HepG2 (cell line): ENCODE measurements around the gene MBLAC1. TPM values are rescaled to one million over a fixed set of nuclear protein-coding genes. Genes with fewer than 3 reads are reported as not detected.

ENCODE experiments used
- ATAC-seq: fragments of 200-7000 bp; cut with Tn5 transposase; 3 replicates; pipeline ENCODE4 v1.9.1; 2020; ENCODE audit warnings: mild to moderate bottlenecking, moderate library complexity
- BruUV-seq: library from RNA; stranded (reverse); fragments of 400-500 nt; replicated peaks from 2 replicates; lab custom pipeline; 2021; lab: Mats Ljungman, UMichigan
- CTCF ChIA-PET: fragments of 300-600 bp; formaldehyde crosslinking; extraction: SDS; loops from one replicate; lab custom pipeline; 2021; ENCODE audit warnings: low total read pairs, inconsistent platforms, low intra/inter-chr PET ratio; lab: Yijun Ruan, JAX
- POLR2A ChIA-PET: fragments of 350-600 bp; sonication (Branson Sonifier 250); formaldehyde crosslinking; loops from one replicate; lab custom pipeline; 2020; ENCODE audit warnings: antibody characterized with exemption, inconsistent platforms; lab: Yijun Ruan, JAX
- DNase-seq: peaks from one replicate; pipeline ENCODE4 v3.0.0-alpha.2; 2015; ENCODE audit warnings: low spot score
- FAIRE-seq: peaks from 3 replicates; lab custom pipeline; 2011; peaks lifted over from hg19 to GRCh38; lab: Jason Lieb, UNC
- H2AFZ ChIP-seq: one replicate; pipeline ENCODE4 v1.6.1; 2011; ENCODE audit warnings: low read length, inconsistent platforms
- H3K27ac ChIP-seq: fragments of 300-600 bp; 3 replicates; pipeline ENCODE4 v1.8.0; 2011; ENCODE audit warnings: mixed run types, mild to moderate bottlenecking, mixed read lengths, low read length, inconsistent platforms; ENCODE audit not compliant: insufficient read depth; ENCODE audit errors: extremely low read length
- H3K27me3 ChIP-seq, 2 experiments: fragments of 200-600 bp in 1 of 2; 2 replicates in 1 of 2; 3 replicates in 1 of 2; pipeline versions ENCODE4 v1.6.0 to v1.8.0; 2011; ENCODE audit warnings: low read length in 2 of 2, mild to moderate bottlenecking in 2 of 2, moderate library complexity in 2 of 2, inconsistent platforms in 1 of 2; ENCODE audit not compliant: insufficient read depth in 2 of 2, control insufficient read depth in 1 of 2
- H3K36me3 ChIP-seq, 2 experiments: fragments of 200-600 bp in 1 of 2; replicated peaks in 1 of 2; 2 replicates in 1 of 2; 3 replicates in 1 of 2; pipeline versions ENCODE4 v1.5.1 to v1.8.0; 2011; ENCODE audit warnings: low read length in 2 of 2, inconsistent platforms in 1 of 2; ENCODE audit not compliant: insufficient read depth in 2 of 2, control insufficient read depth in 1 of 2
- H3K4me1 ChIP-seq: 2 replicates; pipeline ENCODE4 v1.5.1; 2012; ENCODE audit warnings: low read length, inconsistent platforms; ENCODE audit not compliant: insufficient read depth
- H3K4me2 ChIP-seq: 2 replicates; pipeline ENCODE4 v1.6.0; 2011; ENCODE audit warnings: low read depth, low read length, inconsistent platforms
- H3K4me3 ChIP-seq, 3 experiments: fragments of 200-600 bp in 1 of 3; sonication (generic), shearing (Covaris generic) in 1 of 3; replicated peaks in 1 of 3; 2 replicates each; pipeline ENCODE4 v1.5.1; 2011 to 2016; ENCODE audit warnings: low read length in 3 of 3, inconsistent platforms in 2 of 3, low read depth in 2 of 3, mild to moderate bottlenecking in 2 of 3, control low read depth in 1 of 3, mixed read lengths in 1 of 3; ENCODE audit not compliant: insufficient read depth in 1 of 3
- H3K79me2 ChIP-seq: one replicate; pipeline ENCODE4 v1.6.1; 2011; ENCODE audit warnings: low read length, inconsistent platforms; ENCODE audit not compliant: insufficient read depth
- H3K9ac ChIP-seq: 2 replicates; pipeline ENCODE4 v1.6.0; 2011; ENCODE audit warnings: mild to moderate bottlenecking, low read depth, low read length, inconsistent platforms; ENCODE audit not compliant: insufficient read depth
- H3K9me3 ChIP-seq: 2 replicates; pipeline ENCODE4 v1.5.1; 2012; ENCODE audit warnings: mild to moderate bottlenecking, low read length
- H4K20me1 ChIP-seq: 2 replicates; pipeline ENCODE4 v1.6.0; 2011; ENCODE audit warnings: inconsistent platforms, mild to moderate bottlenecking, low read length, moderate library complexity; ENCODE audit not compliant: insufficient read depth
- ELF3 ChIP-seq: IDR thresholded peaks from 2 replicates; pipeline ENCODE4 v1.6.1; 2016; ENCODE audit warnings: missing genetic modification reagents, missing compliant biosample characterization
- FOXA3 ChIP-seq: IDR thresholded peaks from 2 replicates; pipeline ENCODE4 v1.6.1; 2016; ENCODE audit warnings: missing genetic modification reagents, missing compliant biosample characterization
- KAT7 ChIP-seq: IDR thresholded peaks from 2 replicates; pipeline ENCODE4 v1.6.1; 2018; ENCODE audit warnings: borderline replicate concordance, missing compliant biosample characterization
- KDM2A ChIP-seq: sonication (generic); formaldehyde crosslinking; IDR thresholded peaks from 2 replicates; pipeline ENCODE4 v1.4.0; 2020; ENCODE audit warnings: low read depth, missing genetic modification reagents, borderline replicate concordance
- MAFG ChIP-seq: sonication (generic); formaldehyde crosslinking; IDR thresholded peaks from 2 replicates; pipeline ENCODE4 v1.5.1; 2020; ENCODE audit warnings: mild to moderate bottlenecking, missing genetic modification reagents
- NFATC3 ChIP-seq: sonication (generic); formaldehyde crosslinking; IDR thresholded peaks from 2 replicates; pipeline ENCODE4 v1.5.1; 2020; ENCODE audit warnings: mild to moderate bottlenecking, missing genetic modification reagents
- RFX3 ChIP-seq: IDR thresholded peaks from 2 replicates; pipeline ENCODE4 v1.6.1; 2016; ENCODE audit warnings: missing biosample characterization, missing genetic modification reagents
- SMC3 ChIP-seq: IDR thresholded peaks from 2 replicates; pipeline ENCODE4 v1.6.1; 2011; ENCODE audit warnings: low read length, improper control_type of control experiment
- STAT5B ChIP-seq: sonication (generic); formaldehyde crosslinking; IDR thresholded peaks from 2 replicates; pipeline ENCODE4 v1.4.0; 2020; ENCODE audit warnings: missing genetic modification reagents
- TEAD3 ChIP-seq: optimal IDR thresholded peaks from 2 replicates; pipeline ENCODE3; 2016; ENCODE audit warnings: borderline replicate concordance
- XRCC5 ChIP-seq: fragments of 200-400 bp; formaldehyde crosslinking; optimal IDR thresholded peaks from 2 replicates; pipeline ENCODE3; 2017; ENCODE audit warnings: mild to moderate bottlenecking, low read length
- ZNF263 ChIP-seq: sonication (generic); formaldehyde crosslinking; IDR thresholded peaks from 2 replicates; pipeline ENCODE4 v1.4.0; 2020; ENCODE audit warnings: missing genetic modification reagents
- ZNF614 ChIP-seq: IDR thresholded peaks from 2 replicates; pipeline ENCODE4 v1.6.1; 2018; ENCODE audit warnings: missing biosample characterization, missing genetic modification reagents, inconsistent platforms, borderline replicate concordance
- ZNF83 ChIP-seq: sonication (generic); formaldehyde crosslinking; IDR thresholded peaks from 2 replicates; pipeline ENCODE4 v1.4.0; 2020; ENCODE audit warnings: missing genetic modification reagents, mild to moderate bottlenecking, borderline replicate concordance
- ZNF841 ChIP-seq: sonication (generic); formaldehyde crosslinking; IDR thresholded peaks from 2 replicates; pipeline ENCODE4 v1.8.1; 2023; ENCODE audit warnings: missing genetic modification reagents, borderline replicate concordance
- WGBS: methylation state at CpG from one replicate; pipeline ENCODE4 v1.1.6; 2017; ENCODE audit warnings: low lambda C conversion rate; 5-methylcytosine and 5-hydroxymethylcytosine counted together
- in situ Hi-C: cut with HindIII; loops from 2 replicates; pipeline ENCODE4 v1.10.0; 2017; ENCODE audit warnings: low pct_unique_long_range_greater_than_20kb; ENCODE audit not compliant: extremely low pct_ligation_motif_present
- intact Hi-C: fragments of 100-400 bp; cut with micrococcal nuclease; formaldehyde crosslinking; loops from one replicate; pipeline ENCODE4 v1.10.0; 2022; ENCODE audit not compliant: unreplicated experiment
- polyA plus RNA-seq, 8 experiments: library from polyadenylated mRNA; depleted of rRNA in 3 of 8; stranded (reverse) in 7 of 8; unstranded in 1 of 8; fragments of >200 nt; fragmentation: Illumina TruSeq in 4 of 8; extraction: Trizol in 4 of 8; gene quantifications; 2 replicates each; pipeline versions ENCODE4 v1.2.1 to v1.2.3, GENCODE V29; 2011 to 2016; ENCODE audit warnings: low read depth in 4 of 8, missing spikeins in 1 of 8, mixed read lengths in 1 of 8; ENCODE audit not compliant: insufficient read depth in 1 of 8
- total RNA-seq, 5 experiments: library from RNA; depleted of rRNA; stranded (reverse); fragments of >200 nt; fragmentation: Illumina TruSeq; extraction: Trizol; gene quantifications; 2 replicates each; pipeline ENCODE4 v1.2.3, GENCODE V29; 2016; ENCODE audit warnings: low read depth in 1 of 5
- TF ChIP-seq, protein P1 (sequence below): IDR thresholded peaks from 2 replicates; pipeline ENCODE4 v1.6.1; 2016; ENCODE audit warnings: missing biosample characterization, missing genetic modification reagents, low read depth
- TF ChIP-seq, protein P2 (sequence below): sonication (generic); formaldehyde crosslinking; IDR thresholded peaks from 2 replicates; pipeline ENCODE4 v1.4.0; 2020; ENCODE audit warnings: missing genetic modification reagents
- TF ChIP-seq, protein P3 (sequence below): sonication (generic); formaldehyde crosslinking; IDR thresholded peaks from 2 replicates; pipeline ENCODE4 v1.8.0; 2022; ENCODE audit warnings: mild to moderate bottlenecking, missing genetic modification reagents, moderate library complexity

The MBLAC1 gene
- total and polyA plus RNA-seq, 2 of the 13 experiments (the other 11 are each of a cell fraction or from before 2014, with no cell fraction given) = 0.79 to 2.1 TPM

GRCh38 chr7:100132126-100132525, 5.4 kb downstream of the MBLAC1 start (continued):
- TF ChIP-seq STAT5B = no peak
- TF ChIP-seq KAT7 (CRISPR knock-in tag) = no peak
- TF ChIP-seq NFATC3 (CRISPR knock-in tag) = no peak
- TF ChIP-seq, protein P1, sequence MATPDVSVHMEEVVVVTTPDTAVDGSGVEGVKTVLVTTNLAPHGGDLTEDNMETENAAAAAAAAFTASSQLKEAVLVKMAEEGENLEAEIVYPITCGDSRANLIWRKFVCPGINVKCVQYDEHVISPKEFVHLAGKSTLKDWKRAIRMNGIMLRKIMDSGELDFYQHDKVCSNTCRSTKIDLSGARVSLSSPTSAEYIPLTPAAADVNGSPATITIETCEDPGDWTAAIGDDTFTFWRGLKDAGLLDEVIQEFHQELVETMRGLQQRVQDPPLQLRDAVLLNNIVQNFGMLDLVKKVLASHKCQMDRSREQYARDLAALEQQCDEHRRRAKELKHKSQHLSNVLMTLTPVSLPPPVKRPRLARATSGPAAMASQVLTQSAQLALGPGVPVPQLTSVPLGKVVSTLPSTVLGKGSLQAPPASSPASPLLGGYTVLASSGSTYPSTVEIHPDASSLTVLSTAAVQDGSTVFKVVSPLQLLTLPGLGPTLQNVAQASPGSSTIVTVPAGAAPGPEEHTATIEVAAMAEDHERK = no peak
- TF ChIP-seq, protein P2, sequence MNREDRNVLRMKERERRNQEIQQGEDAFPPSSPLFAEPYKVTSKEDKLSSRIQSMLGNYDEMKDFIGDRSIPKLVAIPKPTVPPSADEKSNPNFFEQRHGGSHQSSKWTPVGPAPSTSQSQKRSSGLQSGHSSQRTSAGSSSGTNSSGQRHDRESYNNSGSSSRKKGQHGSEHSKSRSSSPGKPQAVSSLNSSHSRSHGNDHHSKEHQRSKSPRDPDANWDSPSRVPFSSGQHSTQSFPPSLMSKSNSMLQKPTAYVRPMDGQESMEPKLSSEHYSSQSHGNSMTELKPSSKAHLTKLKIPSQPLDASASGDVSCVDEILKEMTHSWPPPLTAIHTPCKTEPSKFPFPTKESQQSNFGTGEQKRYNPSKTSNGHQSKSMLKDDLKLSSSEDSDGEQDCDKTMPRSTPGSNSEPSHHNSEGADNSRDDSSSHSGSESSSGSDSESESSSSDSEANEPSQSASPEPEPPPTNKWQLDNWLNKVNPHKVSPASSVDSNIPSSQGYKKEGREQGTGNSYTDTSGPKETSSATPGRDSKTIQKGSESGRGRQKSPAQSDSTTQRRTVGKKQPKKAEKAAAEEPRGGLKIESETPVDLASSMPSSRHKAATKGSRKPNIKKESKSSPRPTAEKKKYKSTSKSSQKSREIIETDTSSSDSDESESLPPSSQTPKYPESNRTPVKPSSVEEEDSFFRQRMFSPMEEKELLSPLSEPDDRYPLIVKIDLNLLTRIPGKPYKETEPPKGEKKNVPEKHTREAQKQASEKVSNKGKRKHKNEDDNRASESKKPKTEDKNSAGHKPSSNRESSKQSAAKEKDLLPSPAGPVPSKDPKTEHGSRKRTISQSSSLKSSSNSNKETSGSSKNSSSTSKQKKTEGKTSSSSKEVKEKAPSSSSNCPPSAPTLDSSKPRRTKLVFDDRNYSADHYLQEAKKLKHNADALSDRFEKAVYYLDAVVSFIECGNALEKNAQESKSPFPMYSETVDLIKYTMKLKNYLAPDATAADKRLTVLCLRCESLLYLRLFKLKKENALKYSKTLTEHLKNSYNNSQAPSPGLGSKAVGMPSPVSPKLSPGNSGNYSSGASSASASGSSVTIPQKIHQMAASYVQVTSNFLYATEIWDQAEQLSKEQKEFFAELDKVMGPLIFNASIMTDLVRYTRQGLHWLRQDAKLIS (CRISPR knock-in tag) = no peak

GRCh38 chr7:100132697-100133151, 6.0 kb downstream of the MBLAC1 start:
- no TSS peak for BruUV-seq
- ChIA-PET POLR2A (interaction anchor here (1.0 to 1.7 kb wide), 3 partner anchors 16 to 84 kb away, joined by 3 to 6 read pairs (median 4); partner anchors contain the start of genes AP4M1 and LAMTOR4), CTCF (interaction anchor here (0.9 to 1.9 kb wide), 4 partner anchors 10 to 213 kb away, joined by 3 to 17 read pairs (median 4); no protein-coding TSS in a partner anchor)
- intact Hi-C loops (loop anchor here (2.0 kb wide), 1 partner anchor 84 kb away; no protein-coding TSS in a partner anchor), in situ Hi-C loops (loop anchor here (5.0 kb wide), 1 partner anchor 80 kb away; no protein-coding TSS in a partner anchor)
- 6% methylated on average over 3 of the region's 3 CpGs for WGBS
- DNase-seq = peak; percentile 57
- Histone ChIP-seq H3K4me2 (peak overlapping the region; percentile 57), H3K9me3 (no peaks in the 10 kb centered on the region), H4K20me1 (no peaks in the 10 kb centered on the region), H2AFZ (peak overlapping the region; percentile 56), H3K27ac (no peak overlapping the region), H3K4me1 (peaks cover 31% of the 10 kb centered on the region), H3K9ac (peak overlapping the region; percentile 27; the same call in 1 of the 2 replicates), H3K27me3 (no peaks in the 10 kb centered on the region), H3K4me3 (no peak overlapping the region), H3K36me3 (no peaks in the 10 kb centered on the region), H3K79me2 (no peaks in the 10 kb centered on the region)
- FAIRE-seq = peak; percentile 95
- peak; percentile 83 for ATAC-seq
- TF ChIP-seq ZNF841 (CRISPR knock-in tag) (no peak), FOXA3 (CRISPR knock-in tag) (0 out of 2 replicates have a peak, but pooled peaks have one; percentile 10), ZNF83 (CRISPR knock-in tag) (no peak), XRCC5 (peak; percentile 49), KDM2A (CRISPR knock-in tag) (peak; percentile 45), ZNF614 (CRISPR knock-in tag) (0 out of 2 replicates have a peak, but pooled peaks have one; percentile 14), ZNF263 (CRISPR knock-in tag) (no peak), SMC3 (peak; percentile 93), RFX3 (CRISPR knock-in tag) (no peak), MAFG (CRISPR knock-in tag) (no peak), ELF3 (CRISPR knock-in tag) (0 out of 2 replicates have a peak, but pooled peaks have one; percentile 14), TEAD3 (peak; percentile 40)
- TF ChIP-seq, protein P3, sequence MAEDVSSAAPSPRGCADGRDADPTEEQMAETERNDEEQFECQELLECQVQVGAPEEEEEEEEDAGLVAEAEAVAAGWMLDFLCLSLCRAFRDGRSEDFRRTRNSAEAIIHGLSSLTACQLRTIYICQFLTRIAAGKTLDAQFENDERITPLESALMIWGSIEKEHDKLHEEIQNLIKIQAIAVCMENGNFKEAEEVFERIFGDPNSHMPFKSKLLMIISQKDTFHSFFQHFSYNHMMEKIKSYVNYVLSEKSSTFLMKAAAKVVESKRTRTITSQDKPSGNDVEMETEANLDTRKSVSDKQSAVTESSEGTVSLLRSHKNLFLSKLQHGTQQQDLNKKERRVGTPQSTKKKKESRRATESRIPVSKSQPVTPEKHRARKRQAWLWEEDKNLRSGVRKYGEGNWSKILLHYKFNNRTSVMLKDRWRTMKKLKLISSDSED = no peak
